Measurements from ENCODE around the gene PRSS36.
"Not testable (repeated sequence)": the region's sequence is repeated elsewhere in the genome, so short reads cannot be mapped to it uniquely, and the experiment has no call there.

The PRSS36 gene

GRCh38 chr16:31105677-31106213 lies 44.1 kb downstream of the PRSS36 start:
- DNase-seq (ENCODE audit: low read depth in 2 of 2): peak; percentile 41 to 80

- not testable (repeated sequence) for DNase-seq (ENCODE audit: low read depth in 2 of 2)
These were observed 48.8 kb downstream of the PRSS36 start for GRCh38 chr16:31100876-31101641.

- no peak for DNase-seq (ENCODE audit: low read depth in 2 of 2)
These were observed 49.8 kb downstream of the PRSS36 start for GRCh38 chr16:31099860-31100638.

- peak; percentile 59 to 70 for DNase-seq (ENCODE audit: low read depth in 2 of 2)
These were observed 55.3 kb downstream of the PRSS36 start, which contains the start of gene VKORC1 for GRCh38 chr16:31094424-31095120. VKORC1 (minus strand) TSS chr16:31094797; CDS start chr16:31094729, 68 bp downstream.

GRCh38 chr16:31094088-31094423 lies 55.8 kb downstream of the PRSS36 start:
- no peak for DNase-seq (ENCODE audit: low read depth in 2 of 2)

- DNase-seq (ENCODE audit: low read depth in 2 of 2): no peak
These were observed 56.6 kb downstream of the PRSS36 start for GRCh38 chr16:31093132-31093703.

- DNase-seq (ENCODE audit: low read depth in 2 of 2): no peak
These were observed 57.5 kb downstream of the PRSS36 start for GRCh38 chr16:31092330-31092729.

- DNase-seq (ENCODE audit: low read depth in 2 of 2): no peak
These were observed 59.3 kb downstream of the PRSS36 start for GRCh38 chr16:31090540-31090939.

GRCh38 chr16:31089199-31089598 lies 60.7 kb downstream of the PRSS36 start:
- no peak for DNase-seq (ENCODE audit: low read depth in 2 of 2)

Measured in stimulated activated CD4-positive, alpha-beta T cell treated with anti-CD3 and anti-CD28 coated beads, Interleukin-1b, Interleukin-23, amount 100 ng/mL, for 1 hour (primary cell).